Panc1 (cell line): Measurements from ENCODE around the gene MS4A15.

Experiments used
- CTCF ChIP-seq: fragments of 450-650 bp; IDR thresholded peaks from 2 replicates; pipeline ENCODE4 v1.5.1; 2017; ENCODE audit warnings: mild to moderate bottlenecking
- SIN3A ChIP-seq: IDR thresholded peaks from 2 replicates; pipeline ENCODE4 v1.6.1; 2012; ENCODE audit warnings: low read depth, mild to moderate bottlenecking, low read length, moderate library complexity, borderline replicate concordance; ENCODE audit not compliant: insufficient read depth

GRCh38 chr11:60757231-60757800 is 649 bp downstream of the MS4A15 start:
- no peak for TF ChIP-seq CTCF
- no peak for TF ChIP-seq SIN3A
